ENCODE measurements around the gene HSD17B1.
A peak's percentile ranks its signal among the peaks of the same experiment; 100 is the strongest.
"Not testable (repeated sequence)": the region's sequence is repeated elsewhere in the genome, so short reads cannot be mapped to it uniquely, and the experiment has no call there.

Gene HSD17B1

GRCh38 chr17:42552736-42553135 is at the start of gene HSD17B1:
Gene HSD17B1 (plus strand): TSS chr17:42552923. CDS start chr17:42552934, 11 bp downstream.
- DNase-seq = not testable (repeated sequence)

DNA sequence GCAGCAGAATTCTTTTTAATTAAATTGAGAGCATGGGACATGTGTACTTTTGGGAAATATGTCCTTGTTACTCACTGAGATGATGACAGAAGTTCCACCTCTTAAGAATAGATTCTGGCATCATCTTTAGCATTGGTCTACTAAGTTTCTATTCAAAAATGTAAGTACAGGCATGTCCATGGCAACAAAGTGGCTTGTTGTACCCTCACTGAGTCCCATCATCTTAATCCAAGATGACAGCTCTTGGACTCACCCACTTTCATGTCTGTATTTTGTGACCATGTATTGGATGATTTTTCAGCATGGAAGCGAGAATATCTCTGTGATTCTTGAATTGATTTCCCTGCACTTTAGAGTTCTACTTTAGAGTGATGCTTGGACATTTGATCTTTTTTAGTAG is 49.8 kb upstream of the HSD17B1 start:
- no peak for DNase-seq

DNA sequence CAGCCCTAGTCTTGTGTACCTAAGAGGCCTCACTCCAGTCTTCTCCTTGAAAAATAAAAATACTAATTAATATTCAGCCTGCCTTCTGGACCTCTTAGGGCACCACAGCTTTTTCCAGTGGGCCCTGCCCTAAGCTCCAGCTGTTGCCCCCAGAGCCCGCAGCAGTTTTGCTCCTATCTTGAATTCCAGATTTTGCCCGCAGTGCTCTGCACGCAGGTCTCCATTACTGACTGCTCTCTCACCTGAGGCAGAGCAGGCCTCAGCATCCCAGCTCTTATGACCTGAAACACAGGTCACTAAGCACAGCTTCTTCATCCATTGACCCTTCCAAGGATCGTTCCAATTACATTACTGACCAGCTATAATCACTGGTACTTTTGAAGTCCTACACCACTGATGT is 45.1 kb upstream of the HSD17B1 start:
- DNase-seq = no peak

GRCh38 chr17:42508426-42509165 is 44.1 kb upstream of the HSD17B1 start:
- no peak for DNase-seq

DNA sequence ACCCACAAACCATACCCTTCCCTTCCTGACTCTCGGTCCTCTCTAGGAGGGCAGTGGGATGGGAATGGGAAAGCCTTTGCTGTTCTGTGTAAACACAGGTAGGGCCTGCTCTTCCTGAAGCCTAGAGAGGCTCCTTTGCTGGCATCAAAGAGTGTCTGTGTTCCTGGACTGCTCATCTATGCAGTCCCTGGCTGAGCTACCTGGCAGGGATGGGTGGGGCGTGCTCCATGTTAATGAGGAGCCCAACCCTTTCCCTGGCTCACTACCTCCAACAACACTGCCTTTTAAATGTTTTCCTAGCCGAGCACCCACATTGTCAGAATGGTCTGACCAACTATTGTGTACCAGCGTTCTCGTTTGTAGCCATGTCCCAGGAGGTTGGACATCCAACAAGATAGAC is 43.3 kb upstream of the HSD17B1 start:
- DNase-seq = no peak

GRCh38 chr17:42509841-42510240 is 42.9 kb upstream of the HSD17B1 start:
- DNase-seq = no peak

DNA sequence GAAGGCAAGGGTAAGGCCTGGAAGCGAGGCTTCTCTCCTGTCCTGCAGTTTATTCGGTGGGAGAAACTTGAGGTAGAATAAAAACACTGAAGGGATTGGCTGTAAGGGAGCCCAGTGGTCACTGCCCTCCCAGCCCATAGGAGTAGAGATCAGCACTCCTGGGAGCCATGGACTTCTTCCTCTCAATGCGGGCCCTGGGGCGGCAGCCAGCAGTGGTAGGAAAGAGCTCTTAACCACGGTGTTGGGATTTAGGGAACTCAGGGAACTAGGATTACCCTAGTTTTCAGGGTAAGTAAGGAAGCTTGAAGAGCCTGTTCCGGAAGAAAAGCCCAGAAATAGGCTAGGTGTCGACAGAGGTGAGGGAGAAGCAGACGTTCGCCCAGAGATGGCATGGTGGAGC is 40.5 kb upstream of the HSD17B1 start:
- DNase-seq = no peak

DNA sequence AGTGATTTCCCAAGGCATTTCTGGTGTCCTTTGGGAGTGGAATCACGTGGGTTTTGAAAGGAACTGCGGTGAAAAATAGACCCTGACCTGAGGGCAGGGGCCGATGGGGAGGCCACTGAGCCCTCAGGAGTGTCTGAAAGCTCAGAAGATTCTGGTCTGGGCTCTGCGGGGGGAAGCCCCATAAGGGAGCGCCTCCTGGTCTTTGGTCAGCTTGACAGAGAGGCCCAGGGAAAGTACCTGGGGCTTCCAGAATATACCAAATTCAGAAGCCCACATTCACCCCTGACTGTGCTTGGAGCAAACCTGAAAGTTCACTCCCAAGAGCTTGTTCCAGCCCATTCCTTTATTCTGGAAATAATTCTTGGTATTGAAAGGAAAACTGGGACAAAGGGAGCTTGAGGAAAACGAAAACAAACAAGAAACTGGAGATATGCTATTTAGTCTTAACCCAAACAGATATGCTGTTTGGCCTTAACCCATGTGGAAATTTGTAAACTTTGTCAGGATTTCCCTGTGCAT is 39.9 kb upstream of the HSD17B1 start:
- no peak for DNase-seq

GRCh38 chr17:42513686-42514085 is 39.0 kb upstream of the HSD17B1 start:
- DNase-seq = no peak

DNA sequence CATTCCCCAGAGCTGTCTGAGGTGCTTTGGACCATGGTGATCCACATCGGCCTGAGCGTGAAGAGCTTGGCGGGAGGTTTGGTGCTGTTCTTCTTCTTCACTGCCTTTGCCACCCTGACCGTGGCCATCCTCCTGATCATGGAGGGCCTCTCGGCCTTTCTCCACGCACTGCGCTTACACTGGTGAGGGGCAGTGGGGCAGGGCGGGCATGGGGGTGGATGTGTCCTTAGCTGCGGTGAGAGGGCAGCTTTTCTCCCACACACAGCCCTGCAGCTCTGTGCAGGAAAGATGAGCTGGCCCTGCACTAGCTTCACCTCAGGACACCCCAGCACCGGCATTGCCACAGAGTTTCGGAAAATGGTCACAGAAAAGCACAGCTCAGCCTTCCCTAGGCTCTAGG is 38.4 kb upstream of the HSD17B1 start:
- no peak for DNase-seq

DNA sequence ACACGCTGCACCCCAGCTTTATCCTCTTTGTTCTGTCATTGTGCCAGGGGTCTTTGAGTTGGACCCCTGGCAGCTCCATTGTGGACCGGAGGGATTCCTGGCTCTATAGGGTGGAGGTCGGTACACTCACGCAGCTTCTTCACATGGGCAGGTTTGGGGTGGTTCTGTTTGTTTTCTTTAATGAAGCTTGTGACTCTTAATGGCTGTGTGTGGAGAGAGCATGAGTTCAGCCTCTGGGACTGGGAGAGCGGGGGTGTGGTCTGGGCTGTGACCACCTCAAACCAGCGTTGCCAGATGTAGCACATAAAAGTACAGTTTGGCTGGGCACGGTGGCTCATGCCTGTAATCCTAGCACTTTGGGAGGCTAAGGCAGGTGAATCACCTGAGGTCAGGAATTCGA is 37.9 kb upstream of the HSD17B1 start:
- DNase-seq = no peak

- peak; percentile 95 for DNase-seq
Observed at GRCh38 chr17:42517516-42517915, 35.2 kb upstream of the HSD17B1 start.

DNA sequence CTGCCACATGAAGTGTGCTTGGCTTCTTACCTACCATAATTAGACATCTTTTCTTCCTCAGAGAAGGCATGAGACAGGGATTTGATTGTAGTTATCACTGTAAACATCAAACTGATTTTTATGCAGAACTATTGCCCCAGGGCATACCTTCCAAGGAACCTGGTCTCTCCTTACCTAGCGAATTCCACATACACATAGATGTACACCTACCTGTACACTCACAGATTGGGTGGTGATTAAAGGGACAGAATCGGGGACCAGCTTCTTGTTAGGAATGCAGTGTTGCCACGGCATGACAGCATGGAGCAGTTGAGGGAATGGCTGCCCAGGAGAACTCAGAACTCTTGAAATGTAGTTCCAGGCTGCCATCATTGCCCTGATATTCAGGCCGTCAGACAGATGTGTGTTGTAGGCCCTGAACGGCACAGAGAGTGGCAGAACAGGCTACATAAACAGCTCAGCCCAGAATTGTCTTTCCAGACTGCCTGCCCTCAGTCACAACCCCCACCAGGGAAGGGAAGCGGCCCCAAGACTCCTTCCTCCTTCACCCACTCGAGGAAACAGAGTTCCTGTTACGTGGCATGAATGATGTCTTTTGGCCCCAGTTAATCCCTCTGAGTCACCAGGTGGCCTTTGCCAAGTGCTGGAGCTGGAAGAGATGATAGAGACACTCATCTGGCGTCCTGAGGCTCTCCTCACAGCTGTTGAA is 34.5 kb upstream of the HSD17B1 start:
- no peak for DNase-seq

GRCh38 chr17:42518755-42519545 is 33.8 kb upstream of the HSD17B1 start:
- no peak for DNase-seq

DNA sequence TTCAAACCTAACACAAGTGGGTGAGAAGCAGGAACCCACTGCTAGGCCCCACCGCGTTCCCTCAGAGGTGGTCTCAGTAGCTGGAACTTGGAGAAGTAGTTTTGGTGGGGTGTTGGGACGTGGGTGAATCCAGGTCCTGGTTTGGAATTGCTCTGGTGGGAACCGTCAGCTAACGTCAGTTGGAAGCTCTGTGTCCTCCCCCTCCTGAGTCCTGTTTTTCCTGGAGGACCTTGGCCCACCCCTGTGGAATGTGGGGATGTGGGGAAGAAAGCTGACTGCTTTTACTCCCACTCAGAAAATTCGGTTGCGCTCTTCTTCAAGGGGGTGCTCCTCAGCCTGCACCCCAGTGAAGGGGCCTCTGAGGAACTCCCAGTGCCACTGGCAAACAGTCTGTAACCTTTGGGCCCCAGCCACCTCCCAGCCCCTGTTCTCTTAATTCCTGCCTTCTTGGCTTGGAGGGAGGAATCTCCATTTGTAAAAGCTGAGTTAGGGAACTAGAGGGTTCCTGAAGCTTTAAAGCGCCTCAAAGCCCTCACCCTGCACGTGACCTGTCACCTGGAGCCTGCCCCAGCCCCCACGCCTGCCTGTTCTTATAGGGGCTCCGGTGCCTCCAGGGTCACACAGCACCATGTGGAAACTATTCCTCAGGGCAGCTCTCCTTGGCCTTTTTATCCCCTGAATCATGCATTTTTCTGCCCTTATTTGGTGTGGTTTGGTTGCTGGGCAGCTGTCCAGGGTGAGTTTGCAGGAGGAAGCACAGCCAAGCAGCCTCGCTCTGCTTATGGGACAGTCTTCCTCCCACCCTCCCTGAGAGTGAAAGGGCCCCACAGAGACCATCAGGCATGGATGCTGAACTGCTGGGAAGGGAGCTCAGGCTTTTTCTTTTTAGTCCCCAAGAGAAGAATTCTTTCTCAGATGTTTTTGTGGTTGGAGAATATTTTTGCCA is 32.9 kb upstream of the HSD17B1 start:
- peak; percentile 98 for DNase-seq

DNA sequence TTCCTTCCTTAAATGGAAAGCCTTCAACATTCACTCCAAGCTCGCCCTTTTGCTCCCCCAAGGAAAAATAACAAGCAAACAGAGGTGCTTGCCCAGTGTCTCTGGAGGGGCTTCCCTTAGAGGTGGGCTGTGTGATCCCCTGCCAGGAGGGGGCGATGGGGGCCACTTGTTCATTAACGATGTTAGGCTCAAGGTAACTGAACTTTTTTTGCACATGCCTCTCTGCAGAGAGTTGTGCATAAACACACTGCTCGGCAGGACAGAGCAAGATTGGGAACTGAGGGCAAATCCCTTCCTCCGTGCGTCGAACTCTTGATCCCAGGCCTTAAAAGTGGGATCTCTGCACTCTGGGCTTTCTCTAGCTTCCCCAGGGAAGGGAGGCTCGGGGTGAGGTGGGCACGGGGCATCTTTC is 32.2 kb upstream of the HSD17B1 start:
- no peak for DNase-seq

GRCh38 chr17:42521036-42521435 is 31.7 kb upstream of the HSD17B1 start:
- DNase-seq = no peak

DNA sequence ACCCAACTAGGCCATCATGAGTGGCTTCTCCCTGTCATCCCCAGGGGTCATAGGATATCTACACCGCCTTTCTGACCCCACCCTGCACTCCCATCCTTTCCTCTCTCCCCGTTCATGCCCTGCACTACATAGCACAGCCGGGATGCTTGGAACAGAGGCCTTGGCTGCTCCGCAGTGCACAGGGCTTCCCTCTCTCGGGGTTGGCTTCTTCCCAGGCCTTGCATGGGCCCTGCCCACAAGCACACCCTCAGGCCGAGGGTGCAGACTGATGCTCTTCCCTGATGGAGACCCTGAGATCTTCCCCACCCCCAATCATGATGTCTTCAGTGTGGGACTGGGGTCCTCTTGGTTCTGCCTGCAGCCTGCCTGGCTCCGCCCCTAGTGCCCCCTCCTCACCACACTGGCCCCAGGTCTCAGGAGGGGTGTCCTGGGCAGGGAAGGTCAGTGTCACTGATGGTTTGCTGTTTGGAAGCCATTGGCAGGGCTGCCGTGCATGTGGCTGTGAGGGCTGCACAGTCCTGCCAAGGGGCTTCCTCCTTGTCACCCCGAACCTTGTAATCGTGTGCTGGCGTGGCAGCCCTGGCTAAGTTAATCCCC is 31.0 kb upstream of the HSD17B1 start:
- no peak for DNase-seq

DNA sequence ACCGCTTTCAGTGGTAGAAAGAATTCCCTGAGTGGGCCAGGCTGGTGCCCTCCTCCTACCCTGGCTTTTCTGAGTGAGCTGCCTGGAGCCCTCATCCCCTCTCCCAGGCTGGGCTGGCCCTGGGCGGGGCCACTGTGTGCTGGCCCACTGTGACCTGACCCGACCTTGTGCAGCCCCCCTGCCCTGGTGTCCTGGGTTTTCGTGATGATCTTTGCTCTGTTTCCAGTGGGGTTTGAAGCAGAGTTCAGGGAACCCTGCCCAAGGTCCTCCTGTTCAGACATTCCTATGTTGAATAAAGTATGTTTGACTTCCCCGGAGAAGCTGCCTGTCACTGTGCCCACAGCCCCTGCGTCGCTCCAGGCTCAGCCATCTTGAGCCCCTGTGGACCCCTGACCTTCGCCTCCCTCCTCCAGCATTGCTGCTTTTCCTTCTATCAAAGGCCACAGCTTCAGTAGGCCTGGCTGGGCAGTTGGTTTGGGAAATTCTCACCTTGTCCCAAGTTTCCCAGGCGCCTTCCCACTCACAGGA is 30.4 kb upstream of the HSD17B1 start:
- DNase-seq = no peak

- peak; percentile 53 for DNase-seq
Observed at GRCh38 chr17:42522798-42523278, 29.9 kb upstream of the HSD17B1 start.

DNA sequence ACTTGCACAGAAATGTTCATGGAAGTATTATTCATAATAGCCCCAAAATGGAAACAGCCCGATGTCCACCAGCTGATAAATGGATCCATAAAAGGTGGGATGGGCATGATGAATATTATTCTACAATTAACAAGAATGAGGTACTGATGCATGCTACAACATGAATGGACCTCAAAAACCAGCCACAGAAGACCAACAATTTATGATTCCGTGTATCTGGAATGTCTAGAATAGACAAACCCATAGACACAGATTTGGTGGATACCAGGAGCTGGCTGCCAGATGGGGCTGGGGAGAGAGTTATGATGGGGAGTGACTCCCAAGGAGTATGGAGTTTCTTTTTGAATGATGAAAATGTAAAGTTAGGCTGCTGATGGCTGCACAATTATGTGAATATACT is 27.5 kb upstream of the HSD17B1 start:
- DNase-seq = no peak
